RWPE2 (cell line): ENCODE measurements around the gene PIK3R5.

ENCODE experiments used
- ATAC-seq: fragments of 200-7000 bp; cut with Tn5 transposase; 3 replicates; pipeline ENCODE4 v1.9.1; 2021; ENCODE audit warnings: low read depth
- DNase-seq: peaks from one replicate; pipeline ENCODE4 v3.0.0-alpha.2; 2020; ENCODE audit warnings: low spot score
- H3K27ac ChIP-seq: fragments of 450-650 bp; 2 replicates; pipeline ENCODE4 v1.5.1; 2017; ENCODE audit warnings: mild to moderate bottlenecking; ENCODE audit not compliant: poor library complexity, severe bottlenecking
- H3K27me3 ChIP-seq: fragments of 250-450 bp; sonication (Bioruptor Pico); 2 replicates; pipeline ENCODE4 v1.5.1; 2021; ENCODE audit warnings: mild to moderate bottlenecking, moderate library complexity; ENCODE audit not compliant: insufficient read depth, poor library complexity, severe bottlenecking
- H3K36me3 ChIP-seq: fragments of 250-450 bp; sonication (Bioruptor Pico); 2 replicates; pipeline ENCODE4 v1.5.1; 2020; ENCODE audit warnings: low read depth, mild to moderate bottlenecking, moderate library complexity
- H3K4me1 ChIP-seq: fragments of 250-450 bp; sonication (Bioruptor Pico); 2 replicates; pipeline ENCODE4 v1.5.1; 2021; ENCODE audit warnings: mild to moderate bottlenecking, moderate library complexity; ENCODE audit not compliant: insufficient read depth, poor library complexity, severe bottlenecking
- H3K4me3 ChIP-seq: fragments of 250-450 bp; sonication (Bioruptor Pico); 2 replicates; pipeline ENCODE4 v1.5.1; 2021; ENCODE audit warnings: mild to moderate bottlenecking, moderate library complexity; ENCODE audit not compliant: severe bottlenecking
- H3K9me3 ChIP-seq: fragments of 250-450 bp; sonication (Bioruptor Pico); 2 replicates; pipeline ENCODE4 v1.5.1; 2021; ENCODE audit warnings: mild to moderate bottlenecking, moderate library complexity; ENCODE audit not compliant: severe bottlenecking
- CTCF ChIP-seq: fragments of 450-650 bp; IDR thresholded peaks from one replicate; pipeline ENCODE4 v1.5.1; 2017; ENCODE audit warnings: mild to moderate bottlenecking, moderate library complexity; ENCODE audit not compliant: poor library complexity, severe bottlenecking

Gene PIK3R5

GRCh38 chr17:8881606-8882005, 83.9 kb downstream of the PIK3R5 start:
- Histone ChIP-seq H3K27me3 (no peaks in the 10 kb centered on the region), H3K9me3 (no peaks in the 10 kb centered on the region), H3K36me3 (no peaks in the 10 kb centered on the region), H3K4me1 (no peaks in the 10 kb centered on the region), H3K4me3 (no peak overlapping the region), H3K27ac (no peak overlapping the region)
- DNase-seq (no peak), ATAC-seq (no peak)
- no peak for TF ChIP-seq CTCF

DNA sequence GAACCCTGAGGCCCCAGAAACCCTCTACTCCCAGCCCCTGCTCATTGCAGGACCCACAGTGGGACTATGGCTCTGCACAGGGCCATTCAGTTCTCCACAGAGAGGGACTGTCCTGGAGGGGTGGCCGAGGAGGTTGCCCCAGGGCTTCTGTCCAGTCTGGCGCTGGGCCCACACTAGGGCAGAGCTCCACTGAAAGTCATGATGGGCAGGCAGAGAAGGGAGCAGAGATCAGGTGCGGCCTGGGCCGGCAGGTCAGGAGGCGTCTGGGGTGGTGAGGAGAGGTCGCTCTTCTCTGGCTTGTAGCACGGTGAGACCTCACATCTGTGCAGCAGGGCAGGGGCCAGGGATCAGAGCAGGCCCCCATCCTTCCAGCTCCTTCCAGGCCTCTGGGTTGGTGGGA, 85.0 kb downstream of the PIK3R5 start:
- DNase-seq: no peak
- no peak for TF ChIP-seq CTCF
- Histone ChIP-seq H3K27me3 (no peaks in the 10 kb centered on the region), H3K9me3 (no peaks in the 10 kb centered on the region), H3K4me1 (no peaks in the 10 kb centered on the region), H3K4me3 (no peak overlapping the region), H3K36me3 (no peaks in the 10 kb centered on the region), H3K27ac (no peak overlapping the region)
- ATAC-seq: no peak

GRCh38 chr17:8879410-8879809, 86.1 kb downstream of the PIK3R5 start:
- no peaks in the 10 kb centered on the region for H3K9me3 ChIP-seq

GRCh38 chr17:8877984-8878383, 87.5 kb downstream of the PIK3R5 start:
- Histone ChIP-seq H3K27ac (no peak overlapping the region), H3K36me3 (no peaks in the 10 kb centered on the region), H3K4me3 (no peak overlapping the region), H3K9me3 (no peaks in the 10 kb centered on the region), H3K4me1 (no peaks in the 10 kb centered on the region), H3K27me3 (no peaks in the 10 kb centered on the region)
- ATAC-seq: no peak
- DNase-seq: no peak
- no peak for TF ChIP-seq CTCF

More at GRCh38 chr17:8879410-8879809, 86.1 kb downstream of the PIK3R5 start:
- Histone ChIP-seq H3K36me3 (no peaks in the 10 kb centered on the region), H3K27me3 (no peaks in the 10 kb centered on the region), H3K27ac (no peak overlapping the region), H3K4me3 (no peak overlapping the region), H3K4me1 (no peaks in the 10 kb centered on the region)
- no peak for ATAC-seq
- TF ChIP-seq CTCF: no peak
- no peak for DNase-seq

DNA sequence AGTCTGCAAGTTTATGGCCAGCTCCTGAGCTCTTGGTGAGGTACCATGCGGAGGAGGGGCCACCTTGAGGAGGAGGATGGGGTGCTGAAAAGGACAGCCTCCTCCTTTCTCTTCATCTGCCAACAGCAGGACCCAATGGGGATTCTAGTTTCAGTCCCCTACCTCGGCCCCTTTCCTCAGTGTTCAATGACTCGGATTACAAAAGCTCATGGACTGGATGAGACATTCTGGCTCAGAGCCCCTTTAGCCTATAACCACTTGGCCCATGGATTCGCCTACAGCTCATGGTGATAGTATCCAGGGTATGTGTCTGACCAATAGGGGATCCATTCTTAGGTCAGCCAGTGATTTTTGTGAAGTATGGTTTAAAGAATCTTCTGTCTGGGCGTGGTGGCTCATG, 89.5 kb downstream of the PIK3R5 start:
- H3K27me3 ChIP-seq: no peaks in the 10 kb centered on the region
- no peak overlapping the region for H3K4me3 ChIP-seq
- no peak for TF ChIP-seq CTCF
- DNase-seq (no peak), ATAC-seq (peak; percentile 57; the same call in 2 of the 3 replicates)
- H3K36me3 ChIP-seq: no peaks in the 10 kb centered on the region
- H3K27ac ChIP-seq: no peak overlapping the region
- H3K4me1 ChIP-seq: no peaks in the 10 kb centered on the region
- no peaks in the 10 kb centered on the region for H3K9me3 ChIP-seq
